Medulla oblongata (tissue), 1 donor: ENCODE data around the gene TSGA10IP.
"Not testable (repeated sequence)": the region's sequence is repeated elsewhere in the genome, so short reads cannot be mapped to it uniquely, and the experiment has no call there.

ENCODE experiments used
- DNase-seq: peaks from one replicate; pipeline ENCODE4 v3.0.0-alpha.2; 2015; ENCODE audit errors: extremely low spot score

The TSGA10IP gene

DNA sequence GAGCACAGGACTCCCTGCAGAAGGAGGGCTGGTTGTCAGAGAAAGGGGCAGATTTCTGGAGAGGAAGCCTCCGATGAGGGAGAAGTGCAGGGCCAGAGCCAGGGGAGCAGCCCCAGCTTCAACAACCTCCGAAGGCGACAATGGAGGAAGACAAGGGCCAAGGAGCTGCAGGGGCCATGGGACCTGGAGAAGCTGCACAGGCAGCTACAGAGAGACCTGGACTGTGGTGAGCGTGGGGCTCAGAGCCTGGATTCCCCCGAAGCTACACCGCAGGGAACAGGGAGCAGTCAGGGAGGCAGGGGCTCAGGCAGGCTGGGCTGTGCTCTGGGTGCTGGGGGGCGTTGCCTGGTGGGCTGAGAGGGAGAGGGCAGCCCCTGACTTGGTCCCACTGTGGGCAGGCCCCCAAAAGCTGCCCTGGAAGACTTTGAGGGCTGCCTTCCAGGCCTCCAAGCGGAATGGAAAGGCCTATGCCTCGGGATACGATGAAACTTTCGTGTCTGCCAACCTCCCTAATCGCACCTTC lies 2.4 kb downstream of the TSGA10IP start:
- DNase-seq: no peak

GRCh38 chr11:65950711-65951110 lies 5.4 kb downstream of the TSGA10IP start:
- not testable (repeated sequence) for DNase-seq

DNA sequence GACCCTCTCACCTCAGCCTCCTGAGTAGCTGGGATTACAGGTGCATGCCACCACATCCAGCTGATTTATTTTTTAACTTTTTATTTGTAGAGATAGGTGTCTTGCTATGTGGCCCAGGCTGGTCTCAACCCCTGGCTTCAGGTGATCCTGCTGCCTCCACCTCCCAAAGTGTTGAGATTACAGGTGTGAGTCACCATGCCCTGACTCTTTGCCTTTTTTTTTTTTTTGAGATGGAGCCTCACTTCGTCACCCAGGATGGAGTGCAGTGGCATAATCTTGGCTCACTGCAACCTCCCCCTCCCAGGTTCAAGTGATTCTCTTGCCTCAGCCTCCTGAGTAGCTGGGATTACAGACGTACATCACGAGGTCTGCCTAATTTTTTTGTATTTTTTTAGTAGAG lies 6.4 kb downstream of the TSGA10IP start:
- not testable (repeated sequence) for DNase-seq

GRCh38 chr11:65952052-65952521 lies 6.8 kb downstream of the TSGA10IP start:
- no peak for DNase-seq

DNA sequence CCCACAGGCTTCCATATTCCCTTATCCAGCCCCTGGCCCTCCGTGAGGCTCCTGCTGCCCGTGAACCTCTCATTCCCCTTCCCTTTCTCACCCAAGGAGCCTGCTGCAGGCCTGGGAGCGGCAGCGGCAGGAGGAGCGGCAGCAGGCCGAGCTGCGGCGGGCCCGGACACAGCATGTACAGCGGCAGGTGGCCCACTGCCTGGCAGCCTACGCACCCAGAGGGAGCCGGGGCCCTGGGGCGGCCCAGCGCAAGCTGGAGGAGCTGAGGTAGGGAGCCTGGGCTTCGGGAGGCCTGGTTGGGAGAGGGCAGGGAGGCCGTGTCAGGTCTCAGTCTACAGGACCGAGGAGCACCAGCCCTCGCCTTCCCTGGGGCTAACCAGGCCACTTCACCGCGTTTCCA lies 8.2 kb downstream of the TSGA10IP start:
- DNase-seq: no peak

- DNase-seq: no peak
Observed at GRCh38 chr11:65954771-65955170, 9.5 kb downstream of the TSGA10IP start.

DNA sequence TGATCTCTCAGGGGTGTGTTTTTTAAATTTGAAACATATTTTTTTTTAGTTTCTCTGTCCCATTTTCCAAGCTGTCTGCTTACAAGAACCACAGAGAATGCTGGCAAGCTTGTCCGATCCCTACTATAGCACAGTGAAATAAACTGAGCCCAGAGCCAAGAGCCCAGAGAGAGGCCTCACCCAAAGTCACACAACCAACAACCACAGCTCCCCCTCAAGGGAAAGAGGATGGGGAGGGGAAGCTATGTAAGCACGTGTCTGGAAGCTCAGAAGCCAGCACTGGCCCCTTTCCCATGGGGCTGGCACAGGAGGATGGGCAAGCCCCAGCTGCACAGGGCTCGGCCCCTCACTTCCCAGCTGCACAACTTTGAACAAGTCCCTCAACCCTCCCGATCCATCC lies 13.0 kb downstream of the TSGA10IP start:
- DNase-seq: no peak

DNA sequence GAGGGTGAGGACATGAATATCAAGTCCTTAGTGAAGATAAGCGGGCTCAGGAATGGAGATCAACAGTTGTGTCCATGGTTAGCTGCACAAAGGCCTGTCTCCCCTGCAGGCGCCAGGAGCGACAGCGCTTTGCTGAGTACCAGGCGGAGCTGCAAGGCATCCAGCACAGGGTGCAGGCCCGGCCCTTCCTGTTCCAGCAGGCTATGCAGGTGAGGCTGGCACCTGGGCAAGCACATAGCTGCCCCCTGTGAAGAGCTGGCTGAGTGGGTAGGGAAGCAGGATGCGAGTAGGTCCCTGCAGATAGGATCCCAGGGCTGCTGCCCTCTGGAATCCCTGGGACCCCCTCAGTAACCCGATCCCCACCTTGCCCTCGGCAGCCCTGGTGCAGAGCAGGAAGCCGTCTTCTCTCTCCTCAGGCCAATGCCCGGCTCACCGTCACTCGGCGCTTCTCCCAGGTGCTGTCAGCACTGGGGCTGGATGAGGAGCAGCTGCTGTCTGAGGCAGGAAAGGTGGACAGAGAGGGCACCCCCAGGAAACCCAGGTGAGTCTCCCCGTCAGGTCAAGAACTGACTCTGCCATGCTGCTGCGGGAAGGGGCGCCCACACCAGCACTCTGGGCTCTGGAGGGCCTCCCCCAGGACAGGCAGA lies 13.6 kb downstream of the TSGA10IP start:
- DNase-seq: no peak

DNA sequence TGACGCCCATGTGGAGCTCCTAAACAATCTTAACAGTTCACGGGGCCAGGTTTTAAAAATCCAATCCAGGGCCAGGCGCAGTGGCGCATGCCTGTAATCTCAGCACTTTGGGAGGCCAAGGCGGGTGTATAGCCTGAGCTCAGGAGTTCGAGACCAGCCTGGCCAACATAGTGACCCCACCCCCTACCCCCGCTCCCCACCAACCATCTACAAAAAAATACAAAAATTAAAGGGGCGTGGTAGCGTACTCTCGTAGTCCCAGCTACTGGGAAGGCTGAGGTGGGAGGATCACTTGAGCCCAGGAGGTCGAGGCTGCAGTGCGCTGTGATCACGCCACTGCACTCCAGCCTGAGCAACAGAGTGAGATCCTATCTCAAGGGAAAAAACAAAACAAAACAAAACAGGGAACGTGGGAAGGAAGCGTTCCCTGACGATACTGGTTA lies 15.6 kb downstream of the TSGA10IP start:
- no peak for DNase-seq

- DNase-seq: peak; percentile 99
Observed at GRCh38 chr11:65961267-65962140, 16.2 kb downstream of the TSGA10IP start, which contains the start of gene SART1. Gene SART1 (plus strand): TSS chr11:65961734. CDS start chr11:65961781, 47 bp downstream.

GRCh38 chr11:65962141-65962564 lies 16.9 kb downstream of the TSGA10IP start:
- DNase-seq: no peak

DNA sequence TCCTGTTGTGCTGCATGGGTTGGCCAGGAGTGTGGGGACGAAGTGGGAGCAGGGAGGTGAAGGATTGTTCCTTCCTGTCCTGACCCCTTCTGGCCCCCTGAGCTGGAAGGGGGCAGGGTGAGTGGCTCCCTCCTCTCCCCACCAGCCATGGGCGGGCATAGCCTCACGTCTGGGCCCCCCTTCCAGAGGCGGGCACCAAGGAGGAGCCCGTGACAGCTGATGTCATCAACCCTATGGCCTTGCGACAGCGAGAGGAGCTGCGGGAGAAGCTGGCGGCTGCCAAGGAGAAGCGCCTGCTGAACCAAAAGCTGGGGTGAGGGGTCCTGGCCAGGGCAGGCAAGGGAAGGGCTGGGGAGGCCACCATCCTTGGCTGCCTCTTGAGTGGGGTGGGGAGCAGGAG lies 19.6 kb downstream of the TSGA10IP start:
- no peak for DNase-seq

DNA sequence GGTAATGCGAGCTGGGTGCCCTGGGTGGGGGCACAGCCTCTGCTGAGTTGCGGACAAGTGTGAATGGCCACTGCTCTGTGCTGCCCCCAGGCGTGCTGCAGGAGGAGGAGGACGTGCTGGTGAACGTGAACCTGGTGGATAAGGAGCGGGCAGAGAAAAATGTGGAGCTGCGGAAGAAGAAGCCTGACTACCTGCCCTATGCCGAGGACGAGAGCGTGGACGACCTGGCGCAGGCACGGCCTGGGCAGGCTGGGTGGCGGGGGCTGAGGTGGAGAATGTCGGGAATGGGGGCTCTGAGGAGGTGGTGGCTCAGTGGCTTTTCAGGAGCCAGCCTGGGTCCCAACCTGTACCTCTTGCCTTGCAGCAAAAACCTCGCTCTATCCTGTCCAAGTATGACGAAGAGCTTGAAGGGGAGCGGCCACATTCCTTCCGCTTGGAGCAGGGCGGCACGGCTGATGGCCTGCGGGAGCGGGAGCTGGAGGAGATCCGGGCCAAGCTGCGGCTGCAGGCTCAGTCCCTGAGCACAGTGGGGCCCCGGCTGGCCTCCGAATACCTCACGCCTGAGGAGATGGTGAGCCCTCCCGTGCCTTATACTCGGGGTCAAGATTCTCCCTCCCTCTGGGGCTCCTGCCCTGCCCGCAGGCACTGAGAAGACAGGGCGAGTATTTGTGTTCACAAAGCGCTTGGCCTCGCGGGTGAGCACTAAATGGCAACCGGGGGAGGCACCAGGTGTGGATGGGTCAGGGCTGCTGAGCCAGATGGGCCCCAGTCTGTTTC lies 20.9 kb downstream of the TSGA10IP start:
- no peak for DNase-seq

DNA sequence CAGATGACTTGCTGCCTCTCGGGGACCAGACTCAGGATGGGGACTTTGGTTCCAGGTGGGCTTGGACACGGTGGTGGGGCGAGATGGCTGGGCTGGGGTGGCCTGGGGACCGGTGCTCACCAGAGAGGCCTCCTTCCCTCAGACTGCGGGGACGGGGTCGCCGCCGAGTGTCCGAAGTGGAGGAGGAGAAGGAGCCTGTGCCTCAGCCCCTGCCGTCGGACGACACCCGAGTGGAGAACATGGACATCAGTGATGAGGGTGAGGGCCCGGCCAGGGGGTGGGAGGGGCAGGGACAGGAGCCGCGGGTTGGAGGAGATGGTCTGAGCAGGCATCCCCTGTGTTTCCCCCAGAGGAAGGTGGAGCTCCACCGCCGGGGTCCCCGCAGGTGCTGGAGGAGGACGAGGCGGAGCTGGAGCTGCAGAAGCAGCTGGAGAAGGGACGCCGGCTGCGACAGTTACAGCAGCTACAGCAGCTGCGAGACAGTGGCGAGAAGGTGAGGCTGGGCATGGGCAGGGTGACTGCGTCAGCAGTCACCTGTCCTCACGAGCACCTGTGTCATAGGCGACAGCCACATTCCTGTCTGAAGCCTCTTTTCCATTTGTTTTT lies 22.2 kb downstream of the TSGA10IP start:
- no peak for DNase-seq

GRCh38 chr11:65968600-65969482 lies 23.6 kb downstream of the TSGA10IP start:
- no peak for DNase-seq

DNA sequence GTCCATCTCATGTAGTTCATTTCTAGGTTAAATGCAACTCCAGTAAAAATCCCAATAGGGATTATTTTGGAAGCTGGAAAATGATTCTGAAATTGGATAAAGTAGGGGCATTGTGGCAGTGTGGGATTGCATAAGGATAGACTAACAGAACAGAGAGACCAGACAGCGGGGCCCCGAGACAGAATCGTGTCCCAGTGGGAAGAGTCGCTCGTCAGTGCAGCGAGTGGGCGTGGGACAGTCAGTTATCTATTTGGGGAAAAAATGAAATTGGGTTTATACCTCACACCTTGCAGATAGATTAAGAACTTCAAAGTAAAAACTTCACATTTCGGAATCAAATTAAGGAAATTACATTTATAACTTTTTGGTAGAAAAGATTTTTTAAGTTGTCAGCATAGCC lies 26.8 kb downstream of the TSGA10IP start:
- DNase-seq: no peak

DNA sequence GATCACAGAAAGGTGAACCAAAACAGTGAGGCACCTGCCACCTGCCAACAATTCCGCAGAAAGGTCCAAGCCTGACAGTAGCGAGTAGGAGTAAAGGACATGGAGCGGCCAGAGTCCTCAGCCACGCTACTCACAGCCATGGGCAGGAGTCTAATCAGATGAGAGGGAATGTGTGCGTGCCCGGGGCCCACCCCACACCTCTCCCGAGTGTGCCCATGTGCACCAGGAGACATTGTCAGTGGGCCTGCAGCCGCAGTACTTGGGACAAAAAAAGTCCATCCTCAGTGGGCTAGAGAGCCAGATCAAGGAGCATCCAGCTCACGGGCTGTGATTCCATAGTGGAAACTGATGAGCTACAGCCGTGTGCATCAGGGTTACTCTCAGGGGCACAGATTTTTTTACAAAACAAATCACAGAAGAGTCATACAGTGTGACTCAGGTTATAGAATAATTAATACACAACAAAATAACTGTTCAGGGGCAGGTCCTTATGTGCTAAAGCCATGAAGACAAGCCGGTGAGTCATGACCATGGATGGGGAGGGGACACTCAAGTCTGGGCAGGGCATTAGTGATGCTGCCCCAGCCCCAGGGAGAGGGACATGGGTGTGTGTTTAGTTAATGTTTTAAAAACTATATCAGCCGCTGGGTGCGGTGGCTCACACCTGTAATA lies 28.3 kb downstream of the TSGA10IP start:
- DNase-seq: no peak

GRCh38 chr11:65975771-65976170 lies 30.5 kb downstream of the TSGA10IP start:
- DNase-seq: no peak

DNA sequence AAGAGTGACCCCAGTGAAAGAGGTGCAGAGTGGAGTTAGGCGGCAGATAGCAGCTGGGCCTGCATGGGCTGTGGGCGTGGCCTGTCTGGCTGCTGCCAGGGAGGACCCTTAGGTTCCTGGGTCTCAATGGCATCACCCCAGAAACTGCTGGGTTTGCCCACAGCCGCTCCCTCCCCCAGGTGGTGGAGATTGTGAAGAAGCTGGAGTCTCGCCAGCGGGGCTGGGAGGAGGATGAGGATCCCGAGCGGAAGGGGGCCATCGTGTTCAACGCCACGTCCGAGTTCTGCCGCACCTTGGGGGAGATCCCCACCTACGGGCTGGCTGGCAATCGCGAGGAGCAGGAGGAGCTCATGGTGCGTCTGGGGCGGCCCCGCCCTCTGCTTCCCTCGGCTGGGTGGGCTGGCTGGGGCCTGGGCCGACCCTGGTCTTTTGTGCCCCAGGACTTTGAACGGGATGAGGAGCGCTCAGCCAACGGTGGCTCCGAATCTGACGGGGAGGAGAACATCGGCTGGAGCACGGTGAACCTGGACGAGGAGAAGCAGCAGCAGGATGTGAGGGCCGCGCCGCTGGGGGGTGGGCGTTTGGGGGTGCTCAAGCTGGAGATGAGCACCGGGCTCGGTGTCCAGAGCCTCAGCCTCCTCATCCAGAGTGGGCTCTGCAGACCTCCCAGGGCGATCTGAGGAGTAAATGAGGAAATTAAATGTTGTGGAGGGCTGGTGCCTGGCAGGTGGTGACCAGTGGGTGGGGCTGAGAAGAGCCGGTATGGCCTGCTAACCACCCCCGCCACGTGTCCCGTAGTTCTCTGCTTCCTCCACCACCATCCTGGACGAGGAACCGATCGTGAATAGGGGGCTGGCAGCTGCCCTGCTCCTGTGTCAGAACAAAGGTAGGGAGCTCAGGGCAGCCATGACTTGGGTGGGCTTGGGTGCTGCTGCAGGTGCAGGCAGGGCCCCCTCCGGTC lies 31.2 kb downstream of the TSGA10IP start:
- no peak for DNase-seq
